LNCaP clone FGC (cell line): ENCODE data around the gene SEMA4B.

Experiments
- DNase-seq: peaks from one replicate; pipeline ENCODE4 v3.0.0-alpha.2; 2011; ENCODE audit warnings: low read depth
- H3K4me3 ChIP-seq: 2 replicates; pipeline ENCODE4 v1.5.1; 2011; ENCODE audit warnings: mild to moderate bottlenecking, low read depth, low read length, control low read depth
- TF ChIP-seq, protein P1 (sequence below): IDR thresholded peaks from 2 replicates; pipeline ENCODE4 v1.5.1; 2012; ENCODE audit warnings: mild to moderate bottlenecking; ENCODE audit not compliant: control insufficient read depth, insufficient read depth; ENCODE audit errors: extremely low read depth

Gene SEMA4B

DNA sequence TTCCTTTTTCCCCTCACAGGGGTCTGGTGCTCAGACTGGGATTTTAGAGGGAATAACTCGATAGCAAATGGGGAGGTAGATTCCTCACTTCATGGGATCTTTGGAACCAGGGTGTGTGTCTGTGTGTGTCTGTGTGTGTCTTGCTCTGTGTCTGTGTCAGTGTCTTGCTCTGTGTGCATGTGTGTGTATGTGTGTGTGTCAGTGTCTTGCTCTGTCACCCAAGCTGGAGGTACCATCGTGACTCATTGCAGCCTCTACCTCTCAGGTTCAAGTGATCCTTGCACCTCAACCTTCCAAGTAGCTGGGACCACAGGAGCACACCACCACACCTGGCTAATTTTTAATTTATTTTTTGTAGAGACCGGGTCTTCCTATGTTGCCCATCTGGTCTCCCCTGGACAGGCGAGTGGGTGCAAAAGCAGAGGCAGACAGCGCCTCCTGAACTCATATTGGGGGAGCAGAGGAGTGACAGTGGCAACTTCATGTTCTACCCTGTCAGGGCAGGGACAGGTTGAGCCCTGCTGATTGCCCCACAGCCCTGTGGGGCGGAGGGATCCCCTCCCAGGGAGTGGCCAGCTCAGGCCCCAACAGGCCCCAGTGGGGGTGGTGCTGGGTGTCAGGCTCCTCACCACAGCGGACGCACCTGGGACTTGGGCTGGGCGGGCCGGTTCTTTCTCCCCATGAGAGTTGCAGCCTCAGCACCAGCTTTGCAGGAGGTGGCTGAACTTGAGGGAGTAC, 10.4 kb upstream of the SEMA4B start:
- H3K4me3 ChIP-seq: no peak overlapping the region
- DNase-seq: no peak
- TF ChIP-seq, protein P1, sequence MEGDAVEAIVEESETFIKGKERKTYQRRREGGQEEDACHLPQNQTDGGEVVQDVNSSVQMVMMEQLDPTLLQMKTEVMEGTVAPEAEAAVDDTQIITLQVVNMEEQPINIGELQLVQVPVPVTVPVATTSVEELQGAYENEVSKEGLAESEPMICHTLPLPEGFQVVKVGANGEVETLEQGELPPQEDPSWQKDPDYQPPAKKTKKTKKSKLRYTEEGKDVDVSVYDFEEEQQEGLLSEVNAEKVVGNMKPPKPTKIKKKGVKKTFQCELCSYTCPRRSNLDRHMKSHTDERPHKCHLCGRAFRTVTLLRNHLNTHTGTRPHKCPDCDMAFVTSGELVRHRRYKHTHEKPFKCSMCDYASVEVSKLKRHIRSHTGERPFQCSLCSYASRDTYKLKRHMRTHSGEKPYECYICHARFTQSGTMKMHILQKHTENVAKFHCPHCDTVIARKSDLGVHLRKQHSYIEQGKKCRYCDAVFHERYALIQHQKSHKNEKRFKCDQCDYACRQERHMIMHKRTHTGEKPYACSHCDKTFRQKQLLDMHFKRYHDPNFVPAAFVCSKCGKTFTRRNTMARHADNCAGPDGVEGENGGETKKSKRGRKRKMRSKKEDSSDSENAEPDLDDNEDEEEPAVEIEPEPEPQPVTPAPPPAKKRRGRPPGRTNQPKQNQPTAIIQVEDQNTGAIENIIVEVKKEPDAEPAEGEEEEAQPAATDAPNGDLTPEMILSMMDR: no peak

DNA sequence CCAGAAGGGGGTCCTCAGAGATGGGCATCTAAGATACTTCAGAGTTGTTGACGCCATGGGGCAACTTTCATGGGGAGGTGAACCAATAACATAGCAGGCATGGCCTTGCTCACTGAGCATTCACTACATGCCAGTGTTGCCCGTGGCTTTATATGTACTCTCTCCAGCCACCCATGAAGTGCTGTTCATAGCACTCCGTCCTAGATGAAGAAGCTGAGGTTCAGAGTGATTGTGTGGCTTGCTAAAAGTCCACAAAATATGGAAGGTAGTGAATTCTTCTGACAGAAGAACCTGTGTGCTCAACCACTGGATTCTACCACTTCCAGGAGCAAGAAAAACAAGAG, 9.8 kb upstream of the SEMA4B start:
- TF ChIP-seq, protein P1: no peak
- DNase-seq: no peak
- H3K4me3 ChIP-seq: no peak overlapping the region

DNA sequence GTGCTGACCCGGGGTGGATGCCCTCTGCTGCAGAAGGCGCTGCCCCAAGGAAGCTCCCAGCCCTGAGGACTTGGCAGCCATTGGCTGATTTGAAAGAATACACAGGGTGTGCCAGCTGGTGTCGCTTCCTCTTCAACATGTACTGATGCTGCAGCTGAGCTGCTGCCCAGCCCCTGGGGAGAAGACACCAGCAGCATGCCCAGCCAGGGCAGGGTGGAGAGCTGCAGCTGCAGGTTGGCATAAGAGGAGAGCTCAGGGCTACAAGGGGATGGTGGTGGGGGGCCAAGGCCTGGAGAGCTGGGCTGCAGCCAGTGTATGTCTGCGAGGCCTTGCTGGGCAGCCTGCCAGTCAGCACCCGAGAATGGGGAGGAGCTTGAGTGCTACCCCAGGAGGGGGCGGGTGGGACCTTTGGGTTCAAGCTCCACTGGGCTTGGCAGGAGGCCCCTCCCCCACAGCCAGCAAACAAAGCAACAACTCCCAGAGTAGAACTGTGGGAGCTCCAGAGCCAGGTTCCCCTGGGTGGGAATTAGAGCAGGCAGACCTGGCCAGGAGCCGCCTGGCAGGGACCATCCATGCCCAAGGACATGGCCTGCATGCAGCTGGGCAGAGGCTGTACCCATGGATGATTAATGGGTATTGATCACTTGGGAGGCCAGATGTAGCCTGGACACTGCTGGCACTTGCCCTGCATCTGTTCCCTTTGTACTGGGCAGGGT, 9.2 kb upstream of the SEMA4B start:
- DNase-seq: peak; percentile 58
- TF ChIP-seq, protein P1: no peak
- H3K4me3 ChIP-seq: no peak overlapping the region

DNA sequence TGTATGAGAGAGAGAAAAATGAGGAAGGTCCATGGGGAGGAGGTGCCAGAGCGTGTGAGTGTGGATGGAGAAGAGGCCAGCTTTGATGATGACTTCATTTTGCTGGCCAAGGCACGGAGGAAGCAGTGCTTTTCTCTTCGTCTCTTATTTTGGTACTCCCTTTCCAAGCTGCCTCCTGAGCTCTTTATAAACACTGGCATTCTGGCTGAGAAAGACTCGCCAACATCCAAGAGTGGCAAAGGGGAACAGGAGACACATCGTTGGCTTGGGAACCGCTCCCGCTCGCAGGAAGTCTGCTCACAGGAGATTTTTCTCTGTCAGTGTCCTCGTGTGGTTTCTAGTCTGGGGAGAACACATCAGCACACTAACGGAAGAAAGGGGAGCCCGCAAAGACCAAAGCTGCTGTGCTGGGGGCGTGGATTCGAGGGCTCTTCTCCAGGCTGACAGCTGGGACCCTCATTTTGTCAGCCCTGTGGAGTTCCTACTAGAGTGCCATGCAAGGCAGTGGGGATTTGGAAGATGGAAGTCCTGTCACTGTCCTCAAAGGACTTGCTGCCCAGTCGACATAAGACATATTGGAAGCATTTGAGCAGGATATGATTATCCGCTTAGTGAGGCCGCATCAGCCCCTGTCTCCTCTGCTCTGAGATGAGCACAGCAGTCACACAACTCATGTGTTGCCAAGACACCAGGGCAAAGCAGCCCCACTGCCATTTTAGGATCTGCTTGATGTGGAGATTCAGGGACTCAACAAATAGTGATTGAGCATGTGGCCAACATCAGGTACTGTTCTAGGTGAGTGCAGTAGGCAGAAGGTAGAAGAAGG, 8.0 kb upstream of the SEMA4B start:
- no peak overlapping the region for H3K4me3 ChIP-seq
- TF ChIP-seq, protein P1: no peak
- no peak for DNase-seq

DNA sequence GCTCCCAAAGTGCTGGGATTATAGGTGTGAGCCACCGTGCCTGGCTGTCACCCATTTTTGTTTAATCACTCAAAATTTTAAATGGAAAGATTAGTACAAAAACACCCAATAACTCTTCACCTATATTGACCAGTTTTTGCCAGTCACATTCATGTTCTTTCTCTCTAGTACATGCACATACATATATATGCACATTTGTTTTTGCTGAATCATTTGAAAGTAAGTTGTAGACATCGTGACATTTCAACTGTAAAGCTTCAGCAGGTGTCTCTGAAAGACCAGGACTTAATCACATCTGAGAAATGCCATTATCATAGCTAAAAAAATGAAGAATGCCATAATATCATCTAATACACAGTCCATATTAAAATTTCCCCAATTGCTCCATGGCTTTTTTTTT, 6.5 kb upstream of the SEMA4B start:
- no peak overlapping the region for H3K4me3 ChIP-seq
- DNase-seq: no peak
- TF ChIP-seq, protein P1: no peak

DNA sequence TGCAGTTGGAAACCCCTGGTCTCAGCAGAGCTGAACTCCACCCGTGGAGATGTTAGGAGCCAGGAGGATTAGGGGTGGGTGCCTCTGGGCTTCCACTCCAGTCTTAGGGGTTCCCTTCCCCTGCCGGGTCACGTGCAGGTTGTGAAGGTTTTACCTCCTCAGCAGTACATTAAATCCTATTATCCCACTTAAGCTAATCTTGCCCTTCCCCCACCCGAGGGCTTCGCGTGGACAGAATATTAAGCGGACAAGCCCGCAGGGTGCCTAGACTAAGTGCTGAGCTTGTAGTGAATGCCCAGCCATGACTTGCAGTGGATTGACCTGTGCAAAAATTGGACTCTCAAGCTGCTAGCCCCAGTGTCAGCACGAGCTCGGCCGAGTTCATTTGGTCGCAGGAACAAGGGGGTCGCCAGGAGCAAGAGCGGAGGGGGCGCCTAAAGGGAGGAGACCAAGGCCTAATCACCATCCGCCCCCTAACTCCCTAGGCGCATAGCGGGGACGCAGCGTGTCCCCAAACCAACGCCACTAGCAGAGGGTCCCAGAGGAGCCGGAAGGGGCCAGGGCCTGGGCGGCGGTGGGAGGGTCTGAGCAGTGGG, 498 bp upstream of the SEMA4B start:
- TF ChIP-seq, protein P1: no peak
- H3K4me3 ChIP-seq: peak overlapping the region; percentile 60
- DNase-seq: no peak
